Measurements from ENCODE around the gene EHD1. TPM values are rescaled to one million over a fixed set of nuclear protein-coding genes. Genes with fewer than 3 reads are reported as not detected.
"Not testable (repeated sequence)": the region's sequence is repeated elsewhere in the genome, so short reads cannot be mapped to it uniquely, and the experiment has no call there.

Gene EHD1
- total RNA-seq, 1 donor from 2014 or later: 106 TPM

DNA sequence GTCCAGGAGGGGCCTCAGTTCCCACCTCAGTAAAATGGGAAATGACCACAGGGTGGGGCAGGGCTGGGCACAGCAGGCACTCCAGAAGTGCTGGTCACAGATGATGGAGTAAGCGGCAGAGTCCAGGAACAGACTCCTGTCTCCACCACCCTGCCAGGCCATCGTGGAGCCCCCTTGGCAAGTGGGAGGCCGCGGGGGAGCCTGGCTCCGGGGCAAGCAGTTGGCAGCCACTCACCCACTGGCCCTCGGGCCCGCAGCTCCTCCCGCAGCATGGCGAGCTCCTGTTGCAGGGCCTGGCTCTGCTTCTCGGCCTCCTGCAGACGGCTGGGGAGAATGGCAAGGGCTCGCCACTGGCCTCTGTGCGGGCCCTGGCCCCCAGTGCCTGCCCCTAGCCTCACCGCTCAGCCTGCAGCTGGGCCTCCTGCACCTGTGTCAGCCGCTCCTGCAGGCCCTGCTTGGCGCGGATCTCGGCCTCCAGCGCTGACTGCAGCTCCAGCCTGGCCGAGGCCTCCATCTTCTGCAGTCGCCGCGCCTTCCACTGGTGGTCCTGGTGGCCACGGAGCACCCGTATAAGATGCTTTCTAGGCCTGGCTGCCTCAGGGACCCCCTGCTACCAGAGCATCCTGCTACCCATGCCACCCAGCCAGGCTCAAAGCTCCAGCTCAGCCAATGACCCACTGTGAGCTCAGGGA, 44.2 kb downstream of the EHD1 start:
- intact Hi-C loops (cut with micrococcal nuclease): no loop called here

DNA sequence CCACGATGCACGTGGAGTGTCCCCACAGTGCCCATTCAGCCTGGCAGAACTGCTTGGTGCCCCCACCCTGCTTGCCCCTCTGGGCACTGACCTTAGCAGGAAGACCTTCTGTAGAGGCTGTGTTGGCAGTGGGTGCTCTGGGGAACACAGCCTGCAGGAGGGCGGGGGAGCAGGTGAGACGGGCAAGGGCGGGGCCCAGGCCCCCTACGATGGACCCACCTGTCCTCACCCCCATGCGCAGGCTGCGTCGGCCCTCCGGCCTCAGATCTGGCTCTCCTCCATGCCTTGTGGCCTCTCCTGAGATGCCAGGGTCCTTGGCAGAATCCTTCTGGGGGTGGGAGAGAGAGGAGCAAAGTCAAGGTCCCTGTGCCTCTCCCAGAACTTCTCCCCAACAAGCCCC, 44.9 kb downstream of the EHD1 start:
- intact Hi-C loops (cut with micrococcal nuclease): no loop called here

DNA sequence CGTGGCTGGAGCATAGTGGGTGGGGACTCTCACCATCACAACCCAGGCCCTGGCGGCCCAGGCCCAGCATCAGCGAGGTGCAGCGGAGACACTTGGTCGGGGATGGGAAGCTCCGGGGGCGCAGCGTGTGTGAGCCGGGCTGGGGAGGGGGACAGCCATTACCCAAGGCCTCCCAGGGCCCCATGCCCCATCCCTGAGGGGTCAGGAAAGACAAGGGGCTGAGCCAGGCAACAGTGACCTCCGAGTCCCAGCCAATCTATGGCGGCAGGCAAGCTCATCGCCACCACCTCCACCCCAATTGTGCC, 45.3 kb downstream of the EHD1 start:
- intact Hi-C loops (cut with micrococcal nuclease): no loop called here

DNA sequence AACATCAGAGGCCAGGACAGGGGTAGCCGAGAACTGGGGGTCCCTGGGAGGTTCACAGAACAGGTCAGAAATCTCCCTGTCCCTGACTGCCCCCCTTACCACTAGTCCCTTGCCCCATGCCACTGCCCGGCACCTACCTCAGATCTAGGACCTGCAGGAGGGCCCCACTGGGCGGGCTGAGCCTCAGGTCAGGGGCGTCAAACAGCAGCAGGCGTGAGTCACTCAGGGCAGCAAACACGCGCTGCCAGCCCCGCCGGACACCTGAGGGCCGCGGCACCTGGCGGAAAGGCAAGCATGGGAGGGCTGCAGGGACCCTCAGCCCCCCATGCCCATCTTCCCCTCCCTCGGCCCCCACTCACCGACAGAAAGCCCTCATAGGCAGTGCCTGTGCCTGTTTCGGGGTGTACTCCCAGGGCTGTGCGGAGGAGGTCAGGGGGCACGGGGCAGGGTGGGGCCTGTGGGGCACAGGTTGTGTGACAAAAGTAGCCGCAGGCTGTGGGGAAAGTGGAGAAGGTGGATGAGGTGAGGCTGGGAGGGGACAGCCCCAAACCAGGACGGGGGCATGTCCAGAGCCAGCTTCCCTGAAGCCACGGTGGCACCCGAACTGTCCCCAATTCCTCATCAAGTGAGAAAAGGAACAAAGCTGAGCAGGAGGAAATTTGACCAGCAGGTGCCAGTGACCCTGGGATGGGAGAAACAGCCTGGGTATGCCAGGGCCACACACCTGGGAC, 45.8 kb downstream of the EHD1 start:
- intact Hi-C loops (cut with micrococcal nuclease): no loop called here

DNA sequence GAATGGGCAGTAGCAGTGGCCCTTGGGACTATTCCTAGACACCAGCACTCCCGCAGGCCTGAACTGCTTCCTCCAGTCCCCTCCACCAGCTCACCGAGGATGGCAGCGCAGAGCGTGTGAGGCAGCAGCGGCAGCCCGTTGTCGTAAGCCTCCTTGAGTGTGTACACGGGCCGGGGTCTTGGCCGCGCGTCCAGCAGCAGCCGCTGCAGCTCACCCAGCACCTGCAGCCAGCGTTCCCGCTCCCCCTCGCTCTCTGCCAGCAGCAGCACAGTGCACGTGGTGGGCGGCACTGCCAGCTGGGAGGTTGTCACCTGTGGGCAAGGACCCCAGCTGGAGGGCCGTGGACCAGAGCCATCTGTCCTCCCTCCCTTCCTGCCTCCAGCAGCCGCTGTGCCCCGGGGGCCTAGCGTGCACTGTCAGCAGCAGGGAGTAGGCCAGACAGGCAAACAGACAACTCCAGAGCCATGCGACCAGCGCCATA, 47.0 kb downstream of the EHD1 start:
- intact Hi-C loops (cut with micrococcal nuclease): no loop called here

DNA sequence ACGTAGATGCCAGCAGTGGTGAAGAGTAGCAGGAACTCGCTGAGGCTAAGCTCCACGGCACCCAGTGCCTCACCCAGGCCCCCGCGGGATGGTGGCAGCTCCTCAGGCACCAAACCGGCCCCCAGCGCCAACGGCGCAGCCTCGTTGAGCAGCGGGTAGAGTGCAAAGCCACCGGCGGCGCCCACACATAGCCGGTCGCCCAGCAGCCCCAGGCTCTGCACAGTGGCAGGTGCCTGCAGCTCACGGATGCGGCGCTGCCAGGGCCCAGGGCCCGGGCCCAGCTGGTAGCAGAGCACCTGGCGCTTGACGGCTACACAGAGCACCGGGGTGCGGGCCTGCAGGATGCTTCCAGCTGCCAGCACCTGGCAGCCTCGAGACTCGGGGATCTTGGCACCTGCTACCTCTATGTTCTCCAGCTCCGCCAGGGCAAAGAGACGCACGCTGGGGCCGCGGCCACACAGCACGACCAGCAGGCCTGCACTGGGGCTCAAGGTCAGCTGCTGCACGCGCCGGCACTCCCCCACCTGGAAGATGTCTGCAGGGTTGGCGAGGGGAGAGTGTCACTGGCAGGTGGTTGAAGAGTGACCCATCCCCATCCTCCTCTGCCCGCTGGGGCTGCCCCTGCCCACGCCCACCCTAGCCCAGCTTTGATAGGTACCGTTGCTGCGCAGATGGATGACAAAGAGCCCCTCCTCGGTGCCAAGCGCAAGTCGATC, 48.7 kb downstream of the EHD1 start:
- intact Hi-C loops (cut with micrococcal nuclease): no loop called here

DNA sequence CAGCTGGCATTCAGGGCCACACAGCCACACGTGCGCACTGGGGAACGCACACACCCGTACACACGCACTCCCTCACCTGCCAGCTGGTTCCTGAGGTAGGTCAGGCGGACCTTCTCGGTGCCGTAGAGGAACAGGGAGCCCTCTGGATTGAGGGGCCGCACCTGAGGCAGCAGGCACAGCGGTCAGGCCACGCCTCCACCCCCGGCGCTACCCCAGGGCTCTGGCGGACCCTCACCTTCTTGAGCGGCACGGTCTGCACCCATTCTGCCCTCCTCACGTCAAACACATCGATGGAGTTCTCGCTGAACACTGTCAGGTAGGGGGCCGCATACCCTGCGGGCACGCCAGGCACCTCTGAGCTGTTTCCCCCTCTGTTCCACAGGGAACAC, 51.0 kb downstream of the EHD1 start:
- intact Hi-C loops (cut with micrococcal nuclease): no loop called here

DNA sequence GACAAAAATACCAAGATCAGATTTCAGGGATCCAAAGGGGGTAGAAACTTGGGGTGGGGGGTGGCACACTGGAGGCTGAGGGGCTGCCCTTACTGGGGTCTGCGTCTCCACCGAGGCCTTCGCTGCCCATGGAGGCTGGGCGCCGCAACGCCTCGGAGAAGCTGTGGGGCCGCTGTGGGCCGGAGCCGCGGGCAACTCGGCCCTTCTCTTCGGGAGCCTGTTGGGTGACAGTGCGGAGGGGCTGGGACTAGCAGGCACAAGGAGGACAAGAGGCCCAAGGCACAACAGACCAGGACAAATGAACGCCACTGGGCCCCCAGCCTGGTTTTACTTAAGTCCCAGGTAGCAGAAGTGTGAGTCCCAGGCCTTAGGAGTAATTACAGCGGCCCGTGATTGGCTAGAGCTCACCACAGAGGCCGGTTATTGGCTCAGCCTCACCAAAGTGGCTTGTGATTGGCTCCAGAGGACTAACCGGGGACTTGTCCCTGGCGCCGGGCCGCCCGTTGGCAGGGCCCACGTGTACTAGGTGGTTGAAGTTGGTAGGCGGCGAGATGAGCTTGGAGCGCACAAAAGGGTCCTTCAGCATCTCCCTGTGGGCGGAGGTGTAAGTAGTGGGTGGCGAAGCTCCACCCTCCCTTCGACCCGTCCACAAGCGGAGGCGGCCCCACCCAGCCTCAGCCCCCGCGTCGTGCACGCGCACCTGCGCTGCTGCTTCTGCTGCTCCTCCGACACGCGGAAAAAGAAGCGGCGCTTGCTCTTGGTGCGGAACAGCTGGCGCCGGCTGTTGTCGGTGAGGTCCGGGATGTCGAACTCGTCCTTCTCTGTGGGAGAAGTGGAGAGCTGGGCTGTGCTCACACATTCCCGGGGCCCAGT, 51.6 kb downstream of the EHD1 start:
- intact Hi-C loops (cut with micrococcal nuclease): no loop called here

DNA sequence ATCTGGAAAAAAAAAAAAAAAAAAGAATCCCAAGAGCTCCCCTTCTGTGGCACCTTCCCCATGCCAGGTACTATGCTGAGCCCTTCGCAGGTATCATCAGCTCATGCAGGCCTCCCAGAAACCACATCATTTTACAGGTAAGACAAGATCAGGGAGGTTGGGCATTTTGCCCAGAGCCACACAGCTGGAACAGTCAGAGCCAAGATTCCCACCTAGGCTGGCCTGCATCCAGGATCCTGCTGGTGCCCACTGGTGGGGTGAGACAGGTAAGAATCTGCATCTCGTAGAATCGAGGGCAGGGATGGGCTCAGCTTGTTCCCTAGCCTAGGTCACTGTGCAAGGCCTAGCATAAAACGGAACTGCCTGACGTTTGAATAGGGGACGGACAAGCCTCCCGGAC, 52.4 kb downstream of the EHD1 start:
- intact Hi-C loops (cut with micrococcal nuclease): no loop called here

DNA sequence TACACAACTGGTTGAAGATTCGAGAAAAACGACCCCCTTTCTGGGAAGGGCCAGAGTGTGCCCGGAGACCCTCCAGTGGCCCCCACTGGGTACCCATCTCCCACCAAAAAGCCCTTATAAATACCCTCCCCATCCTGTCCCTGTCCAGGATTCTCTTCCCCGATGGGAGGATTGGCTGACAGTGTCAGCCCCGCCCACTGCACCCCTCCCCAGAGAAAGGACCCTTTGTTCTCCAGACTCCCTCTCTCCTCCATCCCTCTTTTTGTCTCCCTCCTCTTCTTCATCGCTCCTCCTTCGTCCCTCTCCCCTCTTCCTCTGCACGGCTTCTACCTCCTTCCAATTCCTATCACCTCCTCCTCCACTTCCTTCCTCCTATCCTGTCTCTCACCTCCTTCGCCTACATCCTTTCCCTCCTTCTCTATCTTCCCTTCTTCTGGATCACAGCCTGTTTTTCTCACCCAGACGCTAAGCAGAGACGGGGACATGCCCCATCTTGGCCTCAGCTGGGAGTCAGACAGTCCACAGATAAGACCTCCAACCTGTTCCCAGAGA, 54.8 kb downstream of the EHD1 start:
- intact Hi-C loops (cut with micrococcal nuclease): no loop called here

DNA sequence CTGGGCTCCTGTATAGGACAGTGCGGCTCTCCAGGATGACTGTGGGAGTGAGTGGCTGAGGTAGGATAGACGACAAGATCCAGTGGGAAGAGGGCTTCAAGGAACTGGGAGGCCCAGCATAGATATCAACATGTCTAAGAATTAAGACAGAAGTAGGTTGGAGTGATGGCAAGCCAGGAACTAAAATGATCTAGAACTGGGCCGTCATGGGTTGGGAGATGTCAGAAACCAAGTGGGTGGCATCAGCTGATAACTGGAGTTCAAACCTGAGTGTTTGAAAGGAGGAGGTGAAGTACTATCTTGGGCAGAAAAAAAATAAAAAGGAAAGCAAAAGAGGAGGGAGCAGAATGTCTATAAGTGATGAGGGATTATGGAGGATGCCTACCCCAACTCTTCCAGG, 60.9 kb downstream of the EHD1 start:
- intact Hi-C loops (cut with micrococcal nuclease): no loop called here

DNA sequence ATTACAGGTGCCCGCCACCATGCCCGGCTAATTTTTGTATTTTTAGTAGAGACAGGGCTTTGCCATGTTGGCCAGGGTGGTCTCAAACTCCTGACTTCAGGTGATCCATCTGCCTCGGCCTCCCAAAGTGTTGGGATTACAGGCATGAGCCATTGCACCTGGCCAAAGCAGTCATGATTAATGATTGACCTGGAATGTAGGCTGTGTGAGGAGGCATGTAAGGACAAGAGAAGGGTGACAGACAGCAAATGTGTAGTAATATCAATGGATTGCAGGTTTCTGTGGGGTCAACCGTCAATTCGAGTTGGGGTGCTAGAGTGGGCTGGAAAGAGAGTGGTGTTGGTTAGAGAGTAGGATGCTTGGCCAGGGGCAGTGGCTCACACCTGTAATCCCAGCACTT, 63.0 kb downstream of the EHD1 start:
- intact Hi-C loops (cut with micrococcal nuclease): not testable (repeated sequence)

DNA sequence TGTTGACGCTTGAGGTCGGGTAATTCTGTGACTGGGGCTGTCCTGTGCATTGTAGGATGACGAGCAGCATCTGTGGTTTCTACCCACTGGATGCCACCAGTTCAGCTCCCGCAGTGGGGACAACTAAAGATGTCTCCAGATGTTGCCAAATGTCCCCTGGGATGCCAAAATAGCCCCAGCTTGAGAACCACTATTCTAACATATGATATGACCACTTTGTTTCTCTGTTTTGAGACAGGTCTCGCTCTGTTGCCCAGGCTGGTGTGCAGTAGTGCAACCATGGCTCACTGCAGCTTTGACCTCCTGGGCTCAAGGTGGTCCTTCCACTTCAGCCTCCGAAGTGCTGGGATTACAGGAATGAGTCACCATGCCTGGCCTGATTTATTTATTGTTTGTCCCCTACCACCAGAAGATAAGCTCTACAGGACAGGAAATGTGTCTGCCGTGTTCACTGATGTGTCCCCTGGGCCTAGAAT, 63.7 kb downstream of the EHD1 start:
- intact Hi-C loops (cut with micrococcal nuclease): loop anchor here (5.0 kb wide), 1 partner anchor 43 kb away; no protein-coding TSS in a partner anchor

DNA sequence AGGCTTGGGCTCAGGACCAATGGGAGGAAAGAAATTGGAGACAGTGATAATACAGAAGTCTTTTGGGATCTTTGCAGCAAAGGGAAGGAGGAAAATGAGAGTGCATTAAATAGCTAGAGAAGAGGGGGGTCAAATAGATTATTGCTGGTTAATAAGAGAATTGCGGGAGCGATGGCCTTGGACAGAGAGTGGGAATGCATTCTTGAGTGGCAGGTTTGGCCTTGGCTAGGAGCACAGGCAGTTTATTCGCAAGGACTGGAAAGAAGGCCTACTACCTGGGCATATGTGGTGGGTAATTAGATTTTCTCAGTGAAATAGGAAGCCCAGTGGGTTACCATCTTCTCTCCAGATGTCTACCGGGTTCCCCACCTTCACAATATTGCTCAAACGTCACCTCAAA, 64.6 kb downstream of the EHD1 start:
- intact Hi-C loops (cut with micrococcal nuclease): loop anchor here (5.0 kb wide), 1 partner anchor 43 kb away; no protein-coding TSS in a partner anchor

DNA sequence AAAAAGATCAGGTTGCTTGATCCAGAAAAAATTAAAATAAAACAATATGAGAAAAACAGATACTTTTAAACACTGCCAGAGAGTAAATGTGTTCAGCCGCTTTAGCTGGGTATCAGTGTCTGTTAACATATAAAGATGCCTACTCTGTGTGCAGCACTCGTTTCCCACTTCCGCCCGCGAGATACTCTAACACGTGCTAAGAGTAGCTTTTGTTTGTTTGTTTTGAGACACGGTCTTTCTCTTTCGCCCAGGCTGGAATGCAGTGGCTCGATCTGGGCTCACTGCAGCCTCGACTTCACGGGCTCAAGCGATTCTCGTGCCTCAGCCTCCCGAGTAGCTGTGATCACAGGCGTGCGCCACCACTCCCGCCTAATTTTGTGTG, 67.5 kb downstream of the EHD1 start:
- intact Hi-C loops (cut with micrococcal nuclease): loop anchor here (1.0 to 5.0 kb wide), 4 partner anchors 8 to 68 kb away; partner anchors contain the start of genes MAP4K2 and SF1

DNA sequence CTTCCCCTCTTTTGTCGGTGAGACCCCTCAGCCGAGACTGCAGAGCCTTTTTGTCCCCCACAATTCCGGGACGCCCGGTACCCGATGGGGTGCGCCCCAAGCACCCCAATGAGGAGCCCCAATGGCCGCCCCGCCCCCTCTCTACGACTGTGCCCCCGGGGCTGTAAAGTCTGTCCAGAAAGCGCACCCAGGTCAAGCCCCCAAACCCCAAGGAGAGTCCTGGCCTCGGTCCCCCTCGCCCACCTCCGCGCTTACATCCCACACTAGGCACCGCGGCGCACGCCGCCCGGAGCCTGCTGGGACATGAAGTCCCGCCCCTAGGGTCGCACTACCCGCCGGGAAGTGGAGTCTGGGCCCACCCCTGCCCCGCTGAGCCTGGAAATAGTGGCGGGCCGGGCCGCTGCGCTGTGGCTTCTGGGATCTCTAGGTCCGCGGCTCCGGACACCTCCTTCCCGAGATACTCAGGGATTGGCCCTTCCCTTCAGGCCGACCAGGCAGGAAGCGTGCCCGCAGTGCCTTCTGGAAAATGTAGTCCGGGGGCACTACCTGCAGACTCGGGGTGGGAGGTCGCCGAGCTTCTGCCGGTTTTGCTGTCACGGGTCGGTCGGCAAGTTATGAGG, 68.0 kb downstream of the EHD1 start, which contains the start of gene MEN1:
Gene MEN1, minus strand, starts transcription at position 281 of the 620 bp plus-strand sequence. CDS start 442 bp downstream, outside the sequence.
- intact Hi-C loops (cut with micrococcal nuclease): loop anchor here (2.0 to 5.0 kb wide), 3 partner anchors 32 to 68 kb away; partner anchors contain the start of gene SF1

DNA sequence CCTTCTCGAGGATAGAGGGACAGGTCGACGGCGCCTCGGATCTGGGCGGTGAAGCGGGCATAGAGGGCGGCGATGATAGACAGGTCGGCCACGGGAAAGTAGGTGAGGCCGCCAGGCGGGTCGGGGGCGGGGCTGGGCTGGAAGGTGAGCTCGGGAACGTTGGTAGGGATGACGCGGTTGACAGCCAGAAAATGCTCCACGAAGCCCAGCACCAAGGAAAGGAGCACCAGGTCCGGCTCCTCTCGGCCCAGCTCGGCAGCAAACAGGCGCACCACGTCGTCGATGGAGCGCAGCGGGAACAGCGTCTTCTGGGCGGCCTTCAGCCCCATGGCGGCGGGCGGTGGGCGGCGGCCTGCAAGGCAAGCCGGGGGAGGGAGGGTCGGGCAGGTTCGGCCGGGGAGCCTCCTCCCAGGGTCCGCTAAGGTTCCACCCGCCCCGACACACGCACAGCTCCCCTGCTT, 68.6 kb downstream of the EHD1 start:
- intact Hi-C loops (cut with micrococcal nuclease): loop anchor here (2.0 to 5.0 kb wide), 3 partner anchors 31 to 67 kb away; partner anchors contain the start of gene SF1

DNA sequence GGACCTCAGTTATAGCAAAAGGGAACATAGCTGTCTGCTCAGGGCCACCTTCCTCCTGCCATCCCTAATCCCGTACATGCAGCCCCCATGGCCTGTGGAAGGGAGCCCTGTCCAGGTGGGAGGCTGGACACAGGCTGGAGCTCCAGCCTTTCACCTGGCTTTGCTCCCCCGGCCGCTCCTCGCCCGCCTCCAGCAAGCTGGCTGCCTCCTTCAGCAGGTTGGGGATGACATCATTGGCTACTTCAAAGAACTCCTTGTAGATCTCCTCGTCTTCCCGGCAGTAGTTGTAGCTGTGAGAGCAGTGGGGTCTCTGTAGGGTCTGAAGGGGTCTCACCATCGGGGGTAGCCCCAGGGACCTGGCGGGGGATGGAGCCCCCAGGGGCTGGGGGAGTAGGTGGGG, 72.9 kb downstream of the EHD1 start:
- intact Hi-C loops (cut with micrococcal nuclease): no loop called here

DNA sequence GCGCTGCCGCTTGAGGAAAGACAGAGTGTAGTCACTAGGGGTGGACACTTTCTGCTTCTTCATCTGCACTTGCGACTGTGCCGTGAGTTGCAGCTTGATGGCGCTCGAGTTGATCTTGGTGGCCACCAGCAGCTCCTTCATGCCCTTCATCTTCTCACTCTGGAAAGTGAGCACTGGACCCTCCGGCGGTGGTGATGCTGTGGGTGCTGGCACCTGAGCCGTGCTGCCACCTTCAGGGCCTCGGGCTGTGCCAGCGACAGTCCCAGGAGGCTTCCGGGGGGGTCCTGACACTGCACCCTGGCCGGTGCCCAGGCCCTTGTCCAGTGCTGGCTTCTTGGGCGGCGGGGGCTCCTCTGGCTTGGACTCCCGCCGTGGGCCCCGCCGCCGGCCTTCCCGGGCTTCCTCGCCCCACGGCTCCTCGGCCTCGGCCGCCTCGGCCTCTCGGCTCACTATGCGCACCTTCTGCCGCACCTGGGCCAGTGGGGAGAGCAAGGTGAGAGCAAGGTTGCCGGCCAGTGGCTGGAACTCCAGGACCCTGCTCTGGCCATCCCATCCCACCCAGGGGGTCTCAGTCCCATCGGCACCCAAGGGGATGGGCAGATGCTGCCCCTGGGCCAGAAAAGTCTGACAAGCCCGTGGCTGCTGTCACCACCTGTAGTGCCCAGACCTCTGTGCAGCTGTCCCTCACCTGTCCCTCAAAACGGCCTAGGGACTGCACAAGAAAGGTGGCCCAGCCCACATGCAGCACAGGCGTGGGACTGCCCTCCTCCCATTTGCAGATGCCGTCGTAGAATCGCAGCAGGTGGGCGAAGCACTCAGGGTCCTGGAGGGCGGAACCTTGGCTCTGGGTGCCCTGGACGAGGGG, 73.8 kb downstream of the EHD1 start:
- intact Hi-C loops (cut with micrococcal nuclease): no loop called here
